ENCODE data around the gene APOC1.

The APOC1 gene

DNA sequence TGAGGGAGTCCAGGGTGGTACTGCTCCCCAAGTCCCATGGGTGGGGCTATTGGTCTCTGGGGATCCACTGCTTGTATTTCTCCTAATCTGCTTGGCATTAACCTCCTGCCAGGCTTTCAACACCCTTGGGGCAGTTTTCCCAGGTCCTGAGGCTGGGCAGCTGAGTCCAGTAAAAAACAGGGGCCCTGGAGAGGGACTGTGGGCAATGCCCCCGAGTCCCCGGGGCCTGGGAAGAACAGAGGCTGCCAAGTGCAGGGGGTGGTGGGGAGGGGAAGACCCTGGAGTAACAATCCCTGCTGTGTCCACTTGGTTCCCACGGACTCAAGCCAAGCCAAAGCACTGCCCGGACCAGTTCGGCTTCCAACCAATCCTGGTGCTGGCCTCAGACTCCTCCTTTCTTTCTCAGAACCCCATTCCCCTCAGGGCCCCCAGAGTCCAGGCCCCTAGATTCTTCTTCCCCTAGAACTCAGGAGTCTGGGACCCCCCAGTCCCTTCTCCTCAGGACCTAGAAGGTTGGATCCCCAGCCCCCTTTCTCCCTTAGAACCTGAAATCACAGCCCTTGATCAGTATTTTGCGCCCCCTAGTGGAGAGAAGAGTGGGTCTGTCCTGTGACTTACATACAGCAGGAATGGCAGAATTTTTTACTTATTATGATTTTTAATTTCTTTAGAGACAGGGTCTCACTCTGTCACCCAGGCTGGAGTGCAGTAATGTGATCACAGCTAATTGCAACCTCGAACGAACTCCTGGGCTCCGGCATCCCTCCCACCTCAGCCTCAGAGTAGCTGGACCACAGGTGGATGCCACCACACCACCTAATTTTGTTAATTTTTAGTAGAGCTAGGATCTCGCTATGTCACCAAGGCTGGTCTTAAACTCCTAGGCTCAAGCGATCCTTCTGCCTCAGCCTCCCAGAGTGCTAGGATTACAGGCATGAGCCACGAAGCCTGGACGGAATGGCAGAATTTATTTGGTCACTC is 37.1 kb downstream of the APOC1 start:
- no peak for TF ChIP-seq ZNF274 (IDR thresholded peaks at IDR 0.05; ENCODE audit: low read depth, low read length)
- H3K4me3 ChIP-seq (ENCODE audit: low read length) = no peak overlapping the region

DNA sequence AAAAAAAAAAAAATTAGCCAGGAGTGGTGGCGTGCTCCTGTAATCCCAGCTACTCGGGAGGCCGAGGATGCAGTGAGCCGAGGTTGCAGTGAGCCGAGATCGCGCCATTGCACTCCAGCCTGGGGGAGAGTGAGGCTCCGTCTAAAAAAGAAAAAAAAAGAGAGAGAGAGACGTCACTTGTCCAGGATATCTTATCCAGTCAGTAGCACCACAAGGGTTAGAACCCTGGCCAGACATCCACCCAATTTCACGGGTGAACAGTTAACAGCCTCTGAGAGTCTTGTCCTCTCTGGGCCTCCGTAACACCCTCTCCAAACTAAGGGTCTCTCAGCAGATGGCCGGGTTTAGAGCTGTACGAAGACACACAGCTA is 39.9 kb downstream of the APOC1 start:
- peak overlapping the region; percentile 84 for H3K4me3 ChIP-seq (ENCODE audit: low read length)
- TF ChIP-seq ZNF274 (IDR thresholded peaks at IDR 0.05; ENCODE audit: low read depth, low read length) = no peak

DNA sequence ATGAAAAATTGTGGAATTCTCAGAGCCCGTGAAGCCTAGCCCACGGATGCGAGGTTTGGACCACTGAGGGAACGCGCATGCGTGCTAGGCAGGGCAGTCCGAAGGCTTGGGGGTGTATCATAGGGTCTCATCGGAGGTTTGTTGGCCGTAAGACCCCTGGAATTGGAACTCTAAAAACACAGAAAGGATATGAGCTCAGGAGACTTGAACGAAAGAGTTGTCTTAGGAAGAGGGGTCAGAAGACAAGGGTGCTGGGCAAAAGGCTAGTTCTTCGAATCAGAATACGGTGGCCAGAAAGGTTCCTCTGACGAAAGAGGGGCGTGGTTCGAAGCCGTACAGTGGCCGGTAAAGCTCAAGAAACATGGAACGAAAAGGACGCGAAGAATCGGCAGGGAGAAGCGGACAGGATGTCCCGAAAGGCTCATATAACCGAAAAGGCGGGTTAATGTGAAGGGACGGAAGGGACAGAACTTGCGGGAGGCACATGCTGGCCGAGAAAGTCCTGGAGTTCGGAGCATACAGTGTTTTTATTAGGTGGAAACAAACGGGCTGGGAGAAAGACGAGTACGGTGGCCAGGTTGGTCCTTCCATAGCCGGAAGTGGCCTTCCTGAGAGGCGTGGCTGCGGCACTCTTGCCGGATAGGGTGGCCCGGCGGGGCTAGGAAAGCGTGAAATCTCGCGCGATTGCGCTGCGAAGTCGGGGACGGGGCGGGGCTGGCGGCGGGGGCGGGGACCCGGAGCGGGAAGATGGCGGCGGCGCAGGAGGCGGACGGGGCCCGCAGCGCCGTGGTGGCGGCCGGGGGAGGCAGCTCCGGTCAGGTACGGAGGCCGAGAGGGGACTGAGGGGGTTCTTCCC is 40.5 kb downstream of the APOC1 start, which contains the start of gene CLPTM1:
Gene CLPTM1, plus strand, starts transcription at position 732 of the 856 bp plus-strand sequence. Its CDS starts 16 bp downstream, at position 748.
- peak within 1 kb of the TSS; percentile 84 for H3K4me3 ChIP-seq (ENCODE audit: low read length)
- no peak for TF ChIP-seq ZNF274 (IDR thresholded peaks at IDR 0.05; ENCODE audit: low read depth, low read length)

DNA sequence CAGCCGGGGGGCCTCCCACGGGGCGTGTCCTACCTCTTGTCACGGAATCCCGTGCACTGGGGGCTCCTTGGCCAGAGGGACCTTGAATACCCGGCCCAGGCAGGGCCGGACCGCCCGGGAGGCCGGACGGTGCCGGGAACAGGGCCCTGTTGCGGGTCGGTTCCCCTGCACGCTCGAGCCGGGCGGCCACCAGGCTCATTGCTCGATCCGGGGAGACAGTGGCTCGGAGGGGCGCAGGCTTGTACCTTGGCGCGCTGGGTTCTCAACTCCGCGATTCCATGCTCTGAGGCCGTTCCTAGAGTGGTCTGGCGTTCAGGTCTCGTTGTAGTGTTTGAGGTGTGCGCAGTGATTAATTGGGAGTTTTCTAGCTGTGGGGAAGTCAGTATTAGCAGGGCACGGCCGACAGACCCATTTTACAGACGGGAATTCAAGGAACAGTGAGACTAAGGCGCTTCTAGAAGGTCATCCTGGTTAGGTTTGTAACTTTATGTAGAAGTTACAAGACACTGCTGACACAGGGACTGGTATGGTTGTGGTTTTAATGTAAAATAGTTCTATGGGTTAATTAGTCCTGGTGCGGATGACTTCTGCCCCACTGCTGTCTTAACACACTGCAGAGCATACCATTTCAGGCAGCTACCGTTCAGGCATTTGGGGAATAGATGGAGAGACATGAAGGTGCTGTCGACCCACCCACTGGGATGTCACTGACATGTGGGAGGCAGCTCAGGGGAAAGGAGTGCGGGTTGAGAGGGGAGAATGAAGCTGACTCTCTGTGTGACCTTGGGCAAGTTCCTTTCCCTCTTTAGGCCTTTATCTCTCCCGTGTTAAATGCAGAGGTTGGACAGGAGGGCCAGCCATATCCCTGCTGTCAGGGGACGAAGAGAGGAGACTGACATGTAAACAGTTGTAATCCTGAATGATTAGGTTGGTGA is 41.4 kb downstream of the APOC1 start:
- TF ChIP-seq ZNF274 (IDR thresholded peaks at IDR 0.05; ENCODE audit: low read depth, low read length) = no peak
- peak overlapping the region; percentile 76 for H3K4me3 ChIP-seq (ENCODE audit: low read length)

DNA sequence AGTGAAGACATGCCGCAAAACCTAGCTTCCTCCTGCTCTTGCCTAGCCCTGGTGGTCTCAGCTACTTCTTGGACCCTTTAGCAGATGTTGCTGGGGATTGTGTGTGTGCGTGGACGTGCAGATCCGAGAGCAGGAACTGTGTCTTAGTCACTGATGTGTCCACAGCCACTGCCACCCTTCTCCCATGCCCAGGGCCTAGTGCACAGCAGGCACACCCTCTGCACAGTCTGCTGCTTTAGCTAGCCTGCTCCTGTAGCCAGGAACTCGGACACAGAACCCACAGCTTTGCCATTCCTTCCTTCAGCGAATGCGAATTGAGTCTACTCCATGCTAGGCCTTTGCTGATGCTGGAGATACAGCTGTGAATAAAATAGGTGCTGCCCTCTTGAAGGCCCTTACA is 43.1 kb downstream of the APOC1 start:
- H3K4me3 ChIP-seq (ENCODE audit: low read length) = no peak overlapping the region
- TF ChIP-seq ZNF274 (IDR thresholded peaks at IDR 0.05; ENCODE audit: low read depth, low read length) = no peak

DNA sequence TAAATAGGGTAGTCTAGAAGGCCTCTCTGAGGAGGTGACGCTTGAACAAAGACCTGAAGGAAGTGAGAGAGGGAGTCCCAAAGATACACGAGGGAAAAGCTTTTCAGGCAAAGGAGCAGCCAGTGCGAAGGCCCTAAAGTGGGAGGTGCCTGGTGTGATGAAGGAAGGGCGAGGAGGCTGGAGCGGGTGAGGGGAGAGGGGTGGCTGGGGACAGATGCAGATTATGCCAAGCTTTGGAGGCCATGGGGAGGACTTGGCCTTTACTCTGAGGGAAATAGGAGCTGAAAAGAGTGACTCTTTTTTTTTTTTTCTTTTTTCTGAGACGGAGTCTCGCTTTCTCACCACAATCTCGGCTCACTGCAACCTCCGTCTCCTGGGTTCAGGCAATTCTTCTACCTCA is 43.7 kb downstream of the APOC1 start:
- no peak for TF ChIP-seq ZNF274 (IDR thresholded peaks at IDR 0.05; ENCODE audit: low read depth, low read length)
- no peak overlapping the region for H3K4me3 ChIP-seq (ENCODE audit: low read length)

DNA sequence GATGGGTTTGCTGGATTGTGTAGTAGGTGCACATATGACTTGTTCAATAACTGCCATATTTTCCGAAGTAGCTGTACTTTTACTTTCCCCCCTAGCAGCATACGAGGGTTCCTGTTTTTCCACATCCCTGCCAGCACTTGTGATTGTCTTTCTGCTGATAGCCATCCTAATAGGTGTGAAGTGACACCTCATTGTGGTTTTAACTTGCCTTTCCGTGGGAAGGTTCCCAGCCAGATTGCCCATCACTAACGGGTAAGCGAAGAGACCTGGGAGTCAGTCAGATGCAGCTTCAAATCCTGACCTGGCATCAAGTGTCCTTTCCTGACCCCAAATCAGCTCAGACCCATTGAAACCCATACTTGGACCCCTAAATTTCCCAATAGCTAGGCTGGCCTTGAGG is 45.3 kb downstream of the APOC1 start:
- no peak overlapping the region for H3K4me3 ChIP-seq (ENCODE audit: low read length)
- no peak for TF ChIP-seq ZNF274 (IDR thresholded peaks at IDR 0.05; ENCODE audit: low read depth, low read length)

DNA sequence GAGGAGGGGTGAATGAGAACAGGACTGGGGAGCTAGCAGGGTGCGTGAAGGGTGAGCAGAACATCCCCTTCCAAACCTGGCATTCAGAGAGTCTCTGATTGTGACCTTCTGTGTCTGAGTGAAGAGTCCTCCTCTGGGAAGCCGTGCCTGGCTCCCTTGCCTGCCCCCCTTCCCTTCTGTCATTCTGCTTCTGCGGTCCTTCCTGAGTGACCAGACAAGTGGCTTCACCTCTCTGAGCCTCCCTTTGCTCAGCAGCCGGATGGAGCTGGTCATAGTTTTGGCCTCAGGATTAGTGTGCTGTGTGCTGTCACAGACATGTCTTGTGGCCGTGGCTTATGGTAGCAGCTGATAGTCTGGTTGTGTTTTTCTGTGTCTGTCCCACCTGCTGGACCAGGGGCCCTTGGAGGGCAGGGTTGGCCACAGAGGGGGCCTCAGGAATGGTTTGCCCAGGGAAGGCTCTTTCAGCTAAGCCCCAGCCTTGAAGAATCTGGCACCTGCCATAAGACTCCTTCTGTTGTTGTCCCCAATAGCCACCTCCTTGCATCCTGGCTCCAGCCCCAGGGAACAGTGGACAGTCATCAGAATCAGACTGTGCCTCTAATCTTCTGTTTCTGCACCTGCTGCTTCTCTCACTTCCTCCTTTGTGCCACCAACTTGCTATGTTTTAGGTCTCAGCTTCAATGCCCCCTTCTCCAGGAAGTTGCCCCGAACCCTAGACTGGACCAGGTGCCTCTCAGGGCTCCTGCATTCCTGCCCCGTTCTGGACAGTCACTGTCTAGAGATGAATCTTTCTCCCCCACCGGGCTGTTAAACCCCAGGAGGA is 46.7 kb downstream of the APOC1 start:
- no peak for TF ChIP-seq ZNF274 (IDR thresholded peaks at IDR 0.05; ENCODE audit: low read depth, low read length)

DNA sequence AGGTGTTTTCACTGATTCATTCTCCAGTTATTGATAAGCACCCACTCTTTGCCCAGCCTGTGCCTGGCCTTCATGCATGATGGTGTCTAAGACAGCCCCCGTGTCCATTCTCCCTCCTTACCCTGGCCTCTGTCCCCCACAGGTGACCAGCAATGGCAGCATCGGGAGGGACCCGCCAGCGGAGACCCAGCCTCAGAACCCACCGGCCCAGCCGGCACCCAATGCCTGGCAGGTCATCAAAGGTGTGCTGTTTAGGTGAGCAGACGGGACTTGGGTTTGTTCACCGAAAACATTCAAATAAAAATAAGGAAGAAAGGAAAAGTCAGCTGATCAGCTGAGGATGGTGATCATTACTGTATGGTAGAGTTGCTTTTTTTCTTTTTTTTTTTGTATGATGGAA is 47.4 kb downstream of the APOC1 start:
- no peak overlapping the region for H3K4me3 ChIP-seq (ENCODE audit: low read length)
- TF ChIP-seq ZNF274 (IDR thresholded peaks at IDR 0.05; ENCODE audit: low read depth, low read length) = no peak

More for the DNA sequence above, 46.7 kb downstream of the APOC1 start:
- H3K4me3 ChIP-seq (ENCODE audit: low read length) = no peak overlapping the region

DNA sequence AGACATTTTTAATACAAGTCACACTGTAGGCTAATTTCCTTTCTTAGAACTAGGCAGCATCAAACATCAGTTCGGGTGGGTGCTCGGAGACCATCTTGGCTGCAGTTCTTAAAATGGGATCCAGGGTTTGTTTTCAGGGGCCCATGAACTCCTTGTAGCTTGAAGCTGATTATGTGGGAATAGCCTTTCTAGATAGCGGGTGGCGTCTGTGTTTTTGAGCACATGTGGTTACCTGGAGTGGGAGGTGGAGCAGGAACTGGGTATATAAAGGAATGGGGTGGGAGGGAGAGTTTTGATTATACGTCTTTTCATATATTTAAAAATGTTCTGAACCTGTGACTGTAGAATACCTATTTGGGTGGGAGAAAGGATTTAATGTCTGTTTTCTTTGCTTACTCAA is 53.7 kb downstream of the APOC1 start:
- H3K4me3 ChIP-seq (ENCODE audit: low read length) = no peak overlapping the region
- no peak for TF ChIP-seq ZNF274 (IDR thresholded peaks at IDR 0.05; ENCODE audit: low read depth, low read length)

DNA sequence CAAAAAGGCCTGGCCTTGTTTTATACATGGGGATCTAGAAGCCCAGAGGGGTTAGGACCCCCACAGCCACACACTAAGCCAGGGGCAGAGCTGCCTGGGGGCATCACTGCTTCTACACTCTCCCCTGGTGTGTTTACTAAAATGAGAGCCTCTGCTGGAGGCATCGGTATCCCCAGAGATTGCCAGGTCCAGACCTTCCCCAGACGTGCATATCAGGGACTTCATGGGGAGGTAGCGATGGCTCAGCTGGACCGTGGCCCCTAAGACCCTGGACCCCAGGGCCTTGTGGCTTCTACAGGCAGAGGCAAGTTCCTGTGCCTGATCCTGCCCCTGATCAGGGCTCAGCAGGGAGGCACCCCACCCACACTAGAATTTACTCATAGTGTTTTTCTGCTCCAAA is 54.3 kb downstream of the APOC1 start:
- TF ChIP-seq ZNF274 (IDR thresholded peaks at IDR 0.05; ENCODE audit: low read depth, low read length) = no peak
- H3K4me3 ChIP-seq (ENCODE audit: low read length) = no peak overlapping the region
